Kidney glomerular epithelial cell (primary cell): ENCODE data around the gene CAPZA1.
A peak's percentile ranks its signal among the peaks of the same experiment; 100 is the strongest.
"Not testable (repeated sequence)": the region's sequence is repeated elsewhere in the genome, so short reads cannot be mapped to it uniquely, and the experiment has no call there.

Experiments used
- DNase-seq: peaks from one replicate; lab custom pipeline; 2025; lab: John Stamatoyannopoulos, UW

The CAPZA1 gene

GRCh38 chr1:112626887-112627286 is 7.3 kb downstream of the CAPZA1 start:
- no peak for DNase-seq

DNA sequence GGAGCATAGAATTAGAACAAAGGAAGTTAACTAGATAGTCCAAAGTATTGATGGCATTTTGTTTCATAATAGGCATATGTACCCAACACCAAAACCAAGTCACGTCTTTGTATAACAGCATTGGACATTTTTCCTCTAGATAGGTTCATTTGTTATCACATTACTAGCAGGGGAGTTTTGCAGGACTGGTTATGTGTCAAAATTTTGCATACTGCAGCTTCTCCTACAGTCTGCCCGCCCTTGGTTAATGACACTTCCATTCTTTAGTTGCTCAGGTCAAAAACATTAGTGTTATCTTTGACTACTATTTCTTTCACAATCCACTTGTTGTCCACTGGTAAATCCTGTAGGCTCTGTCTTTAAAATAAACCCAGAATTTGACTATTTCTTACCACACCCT is 8.9 kb downstream of the CAPZA1 start:
- DNase-seq = no peak

- no peak for DNase-seq
These were observed 9.6 kb downstream of the CAPZA1 start for GRCh38 chr1:112629256-112629655.

DNA sequence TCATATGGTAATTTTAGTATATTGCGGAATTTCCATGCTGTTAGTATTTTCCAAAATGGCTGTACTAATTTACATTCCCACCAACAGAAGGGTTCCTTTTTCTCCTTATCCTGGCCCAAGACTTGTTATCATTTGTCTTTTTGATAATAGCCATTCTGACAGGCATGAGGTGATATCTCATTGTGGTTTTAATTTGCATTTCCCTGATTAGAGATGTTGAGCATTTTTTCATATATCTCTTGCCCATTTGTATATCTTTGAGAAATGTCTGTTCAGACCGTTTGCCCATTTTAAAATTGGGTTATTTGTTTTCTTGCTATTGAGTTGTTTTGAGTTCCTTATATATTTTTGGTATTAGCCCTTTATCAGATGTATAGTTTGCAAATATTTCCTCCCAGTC is 14.0 kb downstream of the CAPZA1 start:
- no peak for DNase-seq

DNA sequence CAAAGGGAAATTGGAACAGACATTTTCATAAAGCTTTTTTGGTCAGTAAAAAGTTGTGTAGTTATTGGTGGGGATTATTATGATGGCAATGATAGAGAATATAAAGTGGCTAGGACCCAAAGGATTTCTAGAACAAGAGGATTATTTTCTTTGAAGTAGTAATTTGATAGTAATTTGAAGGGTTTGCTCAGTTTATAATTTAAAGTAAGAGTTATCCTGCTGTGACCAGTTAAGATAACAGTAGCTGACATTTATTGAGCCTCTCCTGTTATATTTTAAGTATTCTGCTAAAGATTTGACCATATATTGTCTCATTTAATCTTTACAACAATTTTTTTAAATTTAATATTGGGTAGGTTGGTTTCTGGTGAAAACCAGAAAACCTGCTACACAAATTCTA is 14.7 kb downstream of the CAPZA1 start:
- no peak for DNase-seq

- DNase-seq = no peak
These were observed 16.4 kb downstream of the CAPZA1 start for GRCh38 chr1:112636056-112636455.

GRCh38 chr1:112636597-112637253 is 17.1 kb downstream of the CAPZA1 start:
- DNase-seq = peak; percentile 63

DNA sequence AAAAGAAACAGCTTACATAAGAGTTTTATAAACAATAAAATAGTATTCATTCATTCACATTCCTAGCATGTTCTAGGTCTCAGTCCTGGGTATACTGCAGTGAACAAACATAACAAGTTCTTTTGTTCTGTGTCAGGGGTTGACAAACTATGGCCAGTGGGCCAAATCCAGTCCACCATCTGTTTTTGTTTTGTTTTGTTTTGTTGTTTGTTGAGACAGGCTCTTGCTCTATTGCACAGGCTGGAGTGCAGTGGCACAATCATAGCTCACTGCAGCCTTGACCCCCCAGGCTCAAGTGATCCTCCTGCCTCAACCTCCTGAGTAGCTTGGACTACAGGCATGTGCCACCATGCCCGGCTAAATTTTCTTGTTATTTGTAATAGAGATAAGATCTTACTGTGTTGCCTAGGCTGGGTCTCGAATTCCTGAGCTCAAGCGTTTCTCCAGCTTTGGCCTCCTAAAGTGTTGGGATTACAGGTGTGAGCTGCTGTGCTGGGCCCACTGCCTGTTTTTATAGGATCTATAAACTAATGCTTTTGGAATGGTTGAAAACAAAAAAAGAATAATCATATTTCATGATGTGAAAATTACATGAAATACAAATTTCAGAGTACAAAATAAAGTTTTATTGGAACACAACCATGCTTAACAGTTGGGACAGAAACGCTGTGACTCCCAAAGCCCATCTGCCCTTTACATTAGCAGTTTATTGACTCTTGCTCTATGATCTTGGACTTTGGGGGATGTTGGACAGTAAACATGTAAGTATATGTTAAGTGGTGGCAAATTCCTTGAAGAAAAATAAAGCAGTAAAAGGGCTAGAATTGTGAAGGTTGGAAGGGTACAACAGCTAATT is 17.9 kb downstream of the CAPZA1 start:
- no peak for DNase-seq

GRCh38 chr1:112638110-112638428 is 18.4 kb downstream of the CAPZA1 start:
- no peak for DNase-seq

DNA sequence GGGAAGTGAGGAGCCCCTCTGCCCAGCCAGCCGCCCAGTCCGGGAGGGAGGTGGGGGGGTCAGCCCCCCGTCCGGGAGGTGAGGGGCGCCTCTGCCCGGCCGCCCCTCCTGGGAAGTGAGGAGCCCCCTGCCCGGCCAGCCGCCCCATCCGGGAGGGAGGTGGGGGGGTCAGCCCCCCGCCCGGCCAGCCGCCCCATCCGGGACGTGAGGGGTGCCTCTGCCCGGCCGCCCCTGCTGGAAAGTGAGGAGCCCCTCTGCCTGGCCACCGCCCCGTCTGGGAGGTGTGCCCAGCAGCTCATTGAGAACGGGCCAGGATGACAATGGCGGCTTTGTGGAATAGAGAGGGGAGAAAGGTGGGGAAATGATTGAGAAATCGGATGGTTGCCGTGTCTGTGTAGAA is 20.8 kb downstream of the CAPZA1 start:
- not testable (repeated sequence) for DNase-seq

GRCh38 chr1:112643080-112643479 is 23.4 kb downstream of the CAPZA1 start:
- no peak for DNase-seq

DNA sequence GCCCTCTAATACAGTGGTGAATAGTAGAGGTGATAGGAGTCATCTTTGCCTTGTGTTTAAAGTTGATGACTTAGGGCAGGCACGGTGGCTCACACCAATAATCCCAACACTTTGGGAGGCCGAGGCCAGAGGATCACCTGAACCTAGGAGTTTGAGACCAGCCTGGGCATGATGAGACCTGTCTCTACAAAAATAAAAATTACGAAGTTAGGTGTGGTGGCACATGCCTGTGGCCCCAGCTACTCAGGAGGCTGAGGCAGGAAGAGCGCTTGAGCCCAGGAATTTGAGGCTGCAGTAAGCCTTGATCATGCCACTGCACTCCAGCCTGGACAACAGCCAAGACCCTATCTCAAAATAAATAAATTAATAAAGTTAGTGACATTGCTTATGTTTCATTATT is 26.6 kb downstream of the CAPZA1 start:
- DNase-seq = no peak

DNA sequence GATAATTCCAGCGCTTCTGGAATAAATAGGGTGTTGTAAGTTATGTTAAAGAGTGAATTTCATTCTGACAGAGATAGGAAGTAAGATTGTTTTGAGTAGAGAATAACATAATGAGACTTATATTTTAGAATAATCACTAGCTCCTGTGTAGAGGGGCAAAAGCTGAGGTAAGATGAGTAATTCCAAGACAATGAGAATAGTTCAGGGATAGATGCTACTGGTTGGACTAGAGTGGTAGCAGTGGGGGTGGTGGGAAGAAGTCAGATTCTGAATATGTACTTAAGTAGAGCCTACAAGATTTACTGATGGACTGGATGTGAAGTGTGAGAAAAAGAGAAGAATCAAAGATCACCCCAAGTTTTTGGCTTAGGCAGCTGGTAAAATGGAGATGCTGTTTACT is 31.6 kb downstream of the CAPZA1 start:
- no peak for DNase-seq

- DNase-seq = no peak
These were observed 46.2 kb downstream of the CAPZA1 start for GRCh38 chr1:112665857-112666256.

- DNase-seq = no peak
These were observed 47.3 kb downstream of the CAPZA1 start for GRCh38 chr1:112666946-112667345.

DNA sequence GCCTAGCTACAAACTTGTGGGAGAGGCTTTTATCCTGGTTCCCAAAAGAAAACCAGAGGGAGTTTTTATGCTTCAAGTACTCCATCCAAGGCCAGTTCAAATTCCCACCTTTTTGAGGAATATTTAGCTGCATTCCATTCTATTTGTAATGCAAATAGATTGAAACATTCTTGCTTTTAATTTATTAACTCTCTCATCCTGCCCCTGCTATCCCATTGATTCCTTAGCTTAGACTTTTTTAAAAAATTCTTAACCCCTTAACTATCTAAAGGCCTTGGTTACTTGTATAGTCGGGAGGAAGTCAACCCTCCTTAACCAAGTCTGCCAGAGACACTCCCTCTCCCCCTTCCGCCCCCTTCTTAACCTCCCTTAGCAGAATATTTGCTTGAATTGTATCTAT is 52.4 kb downstream of the CAPZA1 start:
- DNase-seq = no peak

DNA sequence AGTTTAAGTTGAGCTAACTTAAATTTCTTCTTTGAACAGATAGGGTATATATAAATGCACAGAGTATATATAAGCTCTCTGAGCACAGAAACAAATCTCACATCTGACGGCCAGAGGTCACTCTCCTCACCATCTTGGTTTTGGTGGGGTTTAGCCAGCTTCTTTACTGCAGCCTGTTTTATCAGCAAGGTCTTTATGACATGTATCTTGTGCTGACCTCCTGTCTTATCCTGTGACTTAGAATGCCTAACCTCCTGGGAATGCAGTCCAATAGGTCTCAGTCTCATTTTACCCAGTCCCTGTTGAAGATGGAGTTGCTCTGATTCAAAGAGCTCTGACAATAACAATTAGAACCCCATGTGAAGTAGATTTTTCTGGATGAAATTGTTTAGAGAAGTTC is 53.2 kb downstream of the CAPZA1 start:
- DNase-seq = no peak

- DNase-seq = peak; percentile 58
These were observed 54.2 kb downstream of the CAPZA1 start for GRCh38 chr1:112673592-112674439.

GRCh38 chr1:112674440-112674985 is 54.9 kb downstream of the CAPZA1 start, which contains the start of gene MOV10:
Gene MOV10 (plus strand): TSS chr1:112674659. CDS start chr1:112674913, 254 bp downstream.
- DNase-seq = peak; percentile 70

- DNase-seq = no peak
These were observed 55.5 kb downstream of the CAPZA1 start for GRCh38 chr1:112674986-112675727.

- DNase-seq = no peak
These were observed 56.2 kb downstream of the CAPZA1 start for GRCh38 chr1:112675728-112676381.
